OCI-LY7 (cell line): ENCODE results near the gene IDI1.

ENCODE experiments used
- CTCF ChIP-seq: fragments of 200-600 bp; sonication (generic); conservative IDR thresholded peaks from 2 replicates; pipeline ENCODE4 v1.5.1; 2014; ENCODE audit warnings: mild to moderate bottlenecking, antibody characterized with exemption, low read length, moderate library complexity, mixed read lengths
- EZH2phosphoT487 ChIP-seq: fragments of 200-600 bp; sonication (generic); IDR thresholded peaks from 2 replicates; pipeline ENCODE4 v1.6.1; 2018; ENCODE audit warnings: low read depth, borderline replicate concordance, mild to moderate bottlenecking, mixed run types, antibody characterized with exemption, low read length, moderate library complexity, mixed read lengths

DNA sequence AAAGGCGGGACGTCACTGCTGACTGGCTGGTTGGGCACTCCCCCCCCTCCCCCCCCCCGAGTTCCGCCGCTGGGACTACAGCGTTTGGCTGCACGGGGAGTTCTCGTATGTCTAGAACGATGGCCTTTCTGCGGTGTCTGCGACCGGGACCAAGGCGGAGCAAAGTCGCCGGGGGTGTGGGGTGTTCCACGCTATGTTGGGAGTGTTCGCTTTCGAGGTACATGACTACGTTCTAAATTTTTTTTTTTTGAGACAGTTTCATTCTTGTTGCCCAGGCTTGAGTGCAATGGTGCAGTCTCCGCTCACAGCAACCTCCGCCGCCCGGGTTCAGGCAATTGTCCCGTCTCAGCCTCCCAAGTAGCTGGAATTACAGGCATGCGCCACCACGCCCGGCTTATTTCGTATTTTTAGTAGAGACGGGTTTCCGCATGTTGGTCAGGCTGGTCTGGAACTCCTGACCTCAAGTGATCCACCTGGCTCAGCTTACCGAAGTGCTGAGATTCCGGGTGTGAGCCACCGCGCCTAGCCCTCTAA lies 573 bp upstream of the IDI1 start:
- TF ChIP-seq CTCF (no peak), EZH2phosphoT487 (no peak)
